ENCODE measurements around the gene BRI3BP.

BRI3BP gene

GRCh38 chr12:124954771-124955170 is 38.7 kb upstream of the BRI3BP start:
- Histone ChIP-seq H3K27ac (ENCODE audit: insufficient read depth, low read depth, low read length, poor library complexity, severe bottlenecking) (no peak overlapping the region), H3K9me3 (ENCODE audit: control insufficient read depth, low read length) (no peaks in the 10 kb centered on the region), H3K4me3 (ENCODE audit: insufficient read depth, low read depth, low read length) (no peak overlapping the region), H3K27me3 (ENCODE audit: control insufficient read depth, insufficient read depth, low read length, poor library complexity, severe bottlenecking) (no peaks in the 10 kb centered on the region), H3K4me1 (ENCODE audit: control insufficient read depth, insufficient read depth, low read length) (no peaks in the 10 kb centered on the region), H3K36me3 (ENCODE audit: control insufficient read depth, insufficient read depth, low read length) (peaks cover 7% of the 10 kb centered on the region)
- WGBS, 2 experiments: 94 to 98% methylated on average over 4 of the region's 4 CpGs

GRCh38 chr12:124956571-124956970 is 36.9 kb upstream of the BRI3BP start:
- H3K4me1 ChIP-seq (ENCODE audit: control insufficient read depth, insufficient read depth, low read length): no peaks in the 10 kb centered on the region
- H3K36me3 ChIP-seq (ENCODE audit: control insufficient read depth, insufficient read depth, low read length): peaks cover 10% of the 10 kb centered on the region
- no peaks in the 10 kb centered on the region for H3K27me3 ChIP-seq (ENCODE audit: control insufficient read depth, insufficient read depth, low read length, poor library complexity, severe bottlenecking)
- 96 to 97% methylated on average over 16 of the region's 16 CpGs for WGBS, 2 experiments
- H3K9me3 ChIP-seq (ENCODE audit: control insufficient read depth, low read length): no peaks in the 10 kb centered on the region
- no peak overlapping the region for H3K4me3 ChIP-seq (ENCODE audit: insufficient read depth, low read depth, low read length)
- H3K27ac ChIP-seq (ENCODE audit: insufficient read depth, low read depth, low read length, poor library complexity, severe bottlenecking): no peak overlapping the region

DNA sequence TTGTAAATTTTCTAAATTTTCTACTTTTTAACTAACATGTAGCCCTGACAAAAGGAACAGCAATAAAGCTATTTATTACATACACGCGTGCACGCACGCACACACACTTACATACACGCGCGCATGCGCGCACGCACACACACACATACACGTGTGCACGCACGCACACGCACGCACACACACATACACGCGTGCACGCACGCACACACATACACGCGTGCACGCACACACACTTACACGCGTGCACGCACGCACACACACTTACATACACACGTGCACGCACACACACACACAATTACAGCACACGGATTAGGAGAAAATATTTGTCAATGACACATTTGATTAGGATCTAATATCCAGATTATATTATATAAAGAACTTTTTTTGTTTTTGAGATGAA is 32.4 kb upstream of the BRI3BP start:
- 92 to 97% methylated on average over 6 to 20 of the region's 29 CpGs for WGBS, 2 experiments
- Histone ChIP-seq H3K4me1 (ENCODE audit: control insufficient read depth, insufficient read depth, low read length) (no peaks in the 10 kb centered on the region), H3K27me3 (ENCODE audit: control insufficient read depth, insufficient read depth, low read length, poor library complexity, severe bottlenecking) (no peaks in the 10 kb centered on the region), H3K27ac (ENCODE audit: insufficient read depth, low read depth, low read length, poor library complexity, severe bottlenecking) (no peak overlapping the region), H3K9me3 (ENCODE audit: control insufficient read depth, low read length) (no peaks in the 10 kb centered on the region), H3K36me3 (ENCODE audit: control insufficient read depth, insufficient read depth, low read length) (peaks cover 9% of the 10 kb centered on the region), H3K4me3 (ENCODE audit: insufficient read depth, low read depth, low read length) (no peak overlapping the region)

GRCh38 chr12:124963211-124963610 is 30.2 kb upstream of the BRI3BP start:
- H3K4me1 ChIP-seq (ENCODE audit: control insufficient read depth, insufficient read depth, low read length): no peaks in the 10 kb centered on the region
- no peak overlapping the region for H3K4me3 ChIP-seq (ENCODE audit: insufficient read depth, low read depth, low read length)
- no peaks in the 10 kb centered on the region for H3K27me3 ChIP-seq (ENCODE audit: control insufficient read depth, insufficient read depth, low read length, poor library complexity, severe bottlenecking)
- no peak overlapping the region for H3K27ac ChIP-seq (ENCODE audit: insufficient read depth, low read depth, low read length, poor library complexity, severe bottlenecking)
- WGBS, 2 experiments: 96% methylated on average over 8 of the region's 8 CpGs
- peaks cover 16% of the 10 kb centered on the region for H3K36me3 ChIP-seq (ENCODE audit: control insufficient read depth, insufficient read depth, low read length)
- no peaks in the 10 kb centered on the region for H3K9me3 ChIP-seq (ENCODE audit: control insufficient read depth, low read length)

GRCh38 chr12:124964251-124964650 is 29.2 kb upstream of the BRI3BP start:
- no peak overlapping the region for H3K27ac ChIP-seq (ENCODE audit: insufficient read depth, low read depth, low read length, poor library complexity, severe bottlenecking)
- no peaks in the 10 kb centered on the region for H3K4me1 ChIP-seq (ENCODE audit: control insufficient read depth, insufficient read depth, low read length)
- no peaks in the 10 kb centered on the region for H3K9me3 ChIP-seq (ENCODE audit: control insufficient read depth, low read length)
- H3K4me3 ChIP-seq (ENCODE audit: insufficient read depth, low read depth, low read length): no peak overlapping the region
- peaks cover 23% of the 10 kb centered on the region for H3K36me3 ChIP-seq (ENCODE audit: control insufficient read depth, insufficient read depth, low read length)
- WGBS, 2 experiments: 91 to 92% methylated on average over 22 of the region's 22 CpGs
- no peaks in the 10 kb centered on the region for H3K27me3 ChIP-seq (ENCODE audit: control insufficient read depth, insufficient read depth, low read length, poor library complexity, severe bottlenecking)

DNA sequence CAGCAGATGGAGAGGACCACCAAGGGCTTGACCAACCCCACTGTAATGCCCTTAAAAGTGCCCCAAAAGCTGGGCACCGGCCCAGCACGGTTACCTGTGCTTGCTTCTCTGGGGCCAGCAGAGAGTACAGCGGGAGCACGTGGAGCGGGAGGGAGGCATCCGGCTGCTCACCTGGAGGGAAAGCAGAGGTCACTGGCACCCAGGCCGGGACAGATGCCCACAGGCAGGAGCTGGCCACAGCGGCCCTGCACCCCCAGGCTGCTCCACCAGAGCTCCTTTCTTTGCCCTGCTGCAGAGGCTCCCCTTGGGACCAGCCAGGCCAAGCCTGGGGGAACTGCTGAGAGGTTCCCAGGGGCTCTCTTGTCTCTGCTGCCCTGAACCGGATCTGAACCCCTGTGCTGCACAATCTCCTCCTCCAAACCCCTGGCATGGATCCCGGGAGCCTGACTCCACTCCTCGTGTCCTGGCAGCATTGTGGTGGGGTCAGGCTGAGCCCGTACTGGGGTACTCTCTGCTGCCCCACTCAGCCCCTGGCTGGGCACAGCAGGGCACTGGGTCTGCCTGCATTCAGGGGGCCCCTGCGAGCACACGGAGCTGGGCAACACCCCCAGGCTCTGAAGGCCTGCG is 28.5 kb upstream of the BRI3BP start:
- H3K9me3 ChIP-seq (ENCODE audit: control insufficient read depth, low read length): no peaks in the 10 kb centered on the region
- no peaks in the 10 kb centered on the region for H3K4me1 ChIP-seq (ENCODE audit: control insufficient read depth, insufficient read depth, low read length)
- 88% methylated on average over 15 of the region's 15 CpGs for WGBS, 2 experiments
- no peak overlapping the region for H3K27ac ChIP-seq (ENCODE audit: insufficient read depth, low read depth, low read length, poor library complexity, severe bottlenecking)
- no peak overlapping the region for H3K4me3 ChIP-seq (ENCODE audit: insufficient read depth, low read depth, low read length)
- no peaks in the 10 kb centered on the region for H3K27me3 ChIP-seq (ENCODE audit: control insufficient read depth, insufficient read depth, low read length, poor library complexity, severe bottlenecking)
- peaks cover 21% of the 10 kb centered on the region for H3K36me3 ChIP-seq (ENCODE audit: control insufficient read depth, insufficient read depth, low read length)

DNA sequence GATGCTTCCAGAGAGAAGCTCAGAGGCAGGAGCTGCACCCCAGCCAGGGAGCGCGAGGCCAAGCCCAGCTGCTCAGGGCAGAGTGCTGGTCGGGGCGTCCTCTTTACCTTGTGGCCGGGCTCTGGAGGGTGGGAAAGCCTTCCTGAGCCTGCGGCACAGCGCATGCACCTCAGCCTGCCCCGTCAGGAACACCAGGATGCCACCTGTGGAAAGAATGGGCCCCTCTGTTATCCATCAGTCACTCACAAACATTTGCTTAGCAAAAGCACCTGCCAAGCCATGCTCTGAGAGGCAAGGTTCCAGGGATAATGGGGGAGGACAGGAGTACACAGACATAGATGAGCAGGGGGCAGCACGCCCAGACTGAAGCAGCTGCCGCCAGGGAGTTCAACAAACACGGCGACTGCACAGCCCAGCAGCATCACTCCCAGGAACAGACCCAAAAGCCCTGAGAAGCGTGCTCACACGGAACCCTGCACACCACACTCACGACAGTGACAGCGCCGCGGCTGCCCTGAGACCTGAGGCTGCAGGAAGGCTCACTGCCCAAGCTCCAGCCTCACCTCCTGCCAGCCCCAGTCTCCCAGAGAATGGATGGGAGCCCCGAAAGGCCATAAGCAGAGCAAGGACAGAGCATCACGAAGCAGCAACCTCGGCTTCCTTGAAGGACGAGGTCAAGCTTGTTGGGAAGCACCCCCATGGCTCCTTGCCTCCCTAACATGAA is 26.3 kb upstream of the BRI3BP start:
- H3K27ac ChIP-seq (ENCODE audit: insufficient read depth, low read depth, low read length, poor library complexity, severe bottlenecking): no peak overlapping the region
- peaks cover 20% of the 10 kb centered on the region for H3K36me3 ChIP-seq (ENCODE audit: control insufficient read depth, insufficient read depth, low read length)
- no peaks in the 10 kb centered on the region for H3K27me3 ChIP-seq (ENCODE audit: control insufficient read depth, insufficient read depth, low read length, poor library complexity, severe bottlenecking)
- WGBS, 2 experiments: 94 to 95% methylated on average over 22 of the region's 22 CpGs
- H3K9me3 ChIP-seq (ENCODE audit: control insufficient read depth, low read length): no peaks in the 10 kb centered on the region
- H3K4me1 ChIP-seq (ENCODE audit: control insufficient read depth, insufficient read depth, low read length): no peaks in the 10 kb centered on the region
- no peak overlapping the region for H3K4me3 ChIP-seq (ENCODE audit: insufficient read depth, low read depth, low read length)

DNA sequence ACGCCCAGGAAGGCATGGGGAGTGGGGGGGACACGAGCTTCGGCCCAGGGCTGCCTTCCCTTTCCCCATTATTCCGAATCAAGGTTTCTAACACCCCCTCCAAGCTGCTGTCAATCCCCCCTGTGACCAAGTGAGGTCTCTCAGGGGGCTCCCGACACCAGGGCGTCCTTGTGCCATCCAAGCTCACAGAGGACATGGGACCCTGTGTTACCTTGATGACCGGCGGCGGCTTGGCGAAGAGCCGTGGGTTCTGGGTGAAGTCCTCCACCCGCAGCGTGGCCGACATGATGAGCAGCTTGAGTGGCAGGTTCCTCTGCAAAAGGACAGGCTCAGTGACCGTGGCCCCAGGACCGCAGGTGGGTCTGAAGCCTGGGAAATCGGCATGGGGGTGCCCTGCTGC is 24.8 kb upstream of the BRI3BP start:
- WGBS, 2 experiments: 90 to 92% methylated on average over 17 of the region's 17 CpGs
- Histone ChIP-seq H3K27me3 (ENCODE audit: control insufficient read depth, insufficient read depth, low read length, poor library complexity, severe bottlenecking) (no peaks in the 10 kb centered on the region), H3K4me3 (ENCODE audit: insufficient read depth, low read depth, low read length) (no peak overlapping the region), H3K36me3 (ENCODE audit: control insufficient read depth, insufficient read depth, low read length) (peaks cover 20% of the 10 kb centered on the region), H3K9me3 (ENCODE audit: control insufficient read depth, low read length) (no peaks in the 10 kb centered on the region), H3K4me1 (ENCODE audit: control insufficient read depth, insufficient read depth, low read length) (no peaks in the 10 kb centered on the region), H3K27ac (ENCODE audit: insufficient read depth, low read depth, low read length, poor library complexity, severe bottlenecking) (no peak overlapping the region)

- H3K4me1 ChIP-seq (ENCODE audit: control insufficient read depth, insufficient read depth, low read length): no peaks in the 10 kb centered on the region
- no peaks in the 10 kb centered on the region for H3K27me3 ChIP-seq (ENCODE audit: control insufficient read depth, insufficient read depth, low read length, poor library complexity, severe bottlenecking)
- H3K9me3 ChIP-seq (ENCODE audit: control insufficient read depth, low read length): no peaks in the 10 kb centered on the region
- H3K4me3 ChIP-seq (ENCODE audit: insufficient read depth, low read depth, low read length): no peak overlapping the region
- WGBS, 2 experiments: 96 to 97% methylated on average over 25 of the region's 25 CpGs
- no peak overlapping the region for H3K27ac ChIP-seq (ENCODE audit: insufficient read depth, low read depth, low read length, poor library complexity, severe bottlenecking)
- H3K36me3 ChIP-seq (ENCODE audit: control insufficient read depth, insufficient read depth, low read length): peaks cover 20% of the 10 kb centered on the region
These were observed 22.6 kb upstream of the BRI3BP start for GRCh38 chr12:124970647-124971402.

DNA sequence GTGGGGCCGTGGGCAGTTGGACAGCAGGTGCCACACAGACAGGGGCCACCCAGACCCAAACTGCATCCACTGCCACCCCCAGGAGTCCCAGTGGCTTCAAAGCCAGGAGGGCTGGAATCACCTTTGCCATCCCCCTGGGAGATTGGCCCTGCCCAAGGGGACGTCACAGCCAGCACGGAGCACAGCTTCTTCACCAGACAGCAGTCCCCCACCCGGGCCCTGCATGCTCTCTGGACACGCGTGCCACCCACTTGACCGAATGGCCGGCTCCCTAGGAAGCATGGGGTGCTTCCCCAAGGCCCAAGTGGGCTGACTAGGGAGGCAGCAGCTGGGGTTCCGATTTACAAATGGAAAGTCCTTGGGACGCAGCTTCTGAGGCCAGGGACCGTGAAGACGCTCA is 21.8 kb upstream of the BRI3BP start:
- Histone ChIP-seq H3K9me3 (ENCODE audit: control insufficient read depth, low read length) (no peaks in the 10 kb centered on the region), H3K4me1 (ENCODE audit: control insufficient read depth, insufficient read depth, low read length) (no peaks in the 10 kb centered on the region), H3K27me3 (ENCODE audit: control insufficient read depth, insufficient read depth, low read length, poor library complexity, severe bottlenecking) (no peaks in the 10 kb centered on the region), H3K4me3 (ENCODE audit: insufficient read depth, low read depth, low read length) (no peak overlapping the region), H3K36me3 (ENCODE audit: control insufficient read depth, insufficient read depth, low read length) (peaks cover 19% of the 10 kb centered on the region), H3K27ac (ENCODE audit: insufficient read depth, low read depth, low read length, poor library complexity, severe bottlenecking) (no peak overlapping the region)
- WGBS, 2 experiments: 87 to 89% methylated on average over 12 of the region's 12 CpGs

Data from ectodermal cell (in vitro differentiated cells).